Astrocyte of the cerebellum (primary cell): ENCODE results near the gene SEMA4A.

Experiments used
- DNase-seq: peaks from one replicate; pipeline ENCODE4 v3.0.0-alpha.2; 2011; ENCODE audit warnings: low read depth
- H3K4me3 ChIP-seq: 2 replicates; pipeline ENCODE4 v1.5.1; 2011; ENCODE audit warnings: mild to moderate bottlenecking, low read depth, low read length, moderate library complexity
- CTCF ChIP-seq: IDR thresholded peaks from 2 replicates; pipeline ENCODE4 v1.5.1; 2012; ENCODE audit warnings: low read length, low read depth, moderate library complexity, mild to moderate bottlenecking; ENCODE audit errors: missing control alignments
- in situ Hi-C: cut with HindIII; loops from 2 replicates; pipeline ENCODE4 v1.10.0; 2017; ENCODE audit warnings: low sequenced_read_pairs

Gene SEMA4A

GRCh38 chr1:156136970-156137483, 16.4 kb upstream of the SEMA4A start:
- DNase-seq = no peak
- in situ Hi-C loops = loop anchor here (5.0 to 10.0 kb wide), 2 partner anchors 88 to 145 kb away; partner anchors contain the start of genes SMG5 and TMEM79
- TF ChIP-seq CTCF = peak; percentile 22
- no peak overlapping the region for H3K4me3 ChIP-seq

DNA sequence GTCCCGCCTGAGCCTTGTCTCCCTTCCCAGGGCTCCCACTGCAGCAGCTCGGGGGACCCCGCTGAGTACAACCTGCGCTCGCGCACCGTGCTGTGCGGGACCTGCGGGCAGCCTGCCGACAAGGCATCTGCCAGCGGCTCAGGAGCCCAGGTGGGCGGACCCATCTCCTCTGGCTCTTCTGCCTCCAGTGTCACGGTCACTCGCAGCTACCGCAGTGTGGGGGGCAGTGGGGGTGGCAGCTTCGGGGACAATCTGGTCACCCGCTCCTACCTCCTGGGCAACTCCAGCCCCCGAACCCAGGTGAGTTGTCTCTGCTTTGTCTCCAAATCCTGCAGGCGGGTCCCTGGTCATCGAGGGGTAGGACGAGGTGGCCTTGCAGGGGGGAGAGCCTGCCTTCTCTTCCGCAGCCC, 14.9 kb upstream of the SEMA4A start:
- H3K4me3 ChIP-seq = no peak overlapping the region
- DNase-seq = no peak
- TF ChIP-seq CTCF = no peak
- in situ Hi-C loops = loop anchor here (5.0 to 10.0 kb wide), 2 partner anchors 86 to 144 kb away; partner anchors contain the start of genes SMG5 and TMEM79

GRCh38 chr1:156140879-156141707, 12.3 kb upstream of the SEMA4A start:
- H3K4me3 ChIP-seq = no peak overlapping the region
- no peak for DNase-seq
- in situ Hi-C loops = no loop called here
- TF ChIP-seq CTCF = peak; percentile 64

GRCh38 chr1:156143765-156144489, 9.5 kb upstream of the SEMA4A start:
- TF ChIP-seq CTCF = no peak
- DNase-seq = no peak
- no peak overlapping the region for H3K4me3 ChIP-seq
- in situ Hi-C loops = no loop called here

GRCh38 chr1:156144742-156145141, 8.6 kb upstream of the SEMA4A start:
- in situ Hi-C loops = no loop called here
- no peak for TF ChIP-seq CTCF
- no peak for DNase-seq
- H3K4me3 ChIP-seq = no peak overlapping the region

GRCh38 chr1:156145650-156146019, 7.8 kb upstream of the SEMA4A start:
- in situ Hi-C loops = no loop called here
- no peak overlapping the region for H3K4me3 ChIP-seq

More at GRCh38 chr1:156145650-156146019, 7.8 kb upstream of the SEMA4A start:
- no peak for DNase-seq
- no peak for TF ChIP-seq CTCF
